ENCODE results near the gene BPIFB2. TPM values are rescaled to one million over a fixed set of nuclear protein-coding genes. Genes with fewer than 3 reads are reported as not detected.

The BPIFB2 gene
- not detected for total RNA-seq (ENCODE audit: unreplicated experiment)
- long read RNA-seq = 0 reads

GRCh38 chr20:33007376-33008335, at the start of gene BPIFB2:
TSS of gene BPIFB2 (plus strand) at chr20:33007704. CDS start at chr20:33008575, 871 bp downstream.
- H3K27ac Mint-ChIP-seq (ENCODE audit: unreplicated experiment) = no peak within 1 kb of the TSS
- no peak for TF ChIP-seq CTCF (IDR thresholded peaks at IDR 0.05; ENCODE audit: unreplicated experiment)
- no peak for DNase-seq (ENCODE audit: low spot score)
- H3K36me3 Mint-ChIP-seq (ENCODE audit: low read depth, unreplicated experiment) = peaks cover 4% of the 10 kb centered on the region
- no peak within 1 kb of the TSS for H3K4me3 Mint-ChIP-seq (ENCODE audit: unreplicated experiment)
- peaks cover 7% of the 10 kb centered on the region for H3K27me3 Mint-ChIP-seq (ENCODE audit: unreplicated experiment)
- H3K4me1 Mint-ChIP-seq (ENCODE audit: unreplicated experiment) = peaks cover 6% of the 10 kb centered on the region
- H3K9me3 Mint-ChIP-seq (ENCODE audit: unreplicated experiment) = no peaks in the 10 kb centered on the region

- Mint-ChIP-seq H3K27me3 (ENCODE audit: unreplicated experiment) (peaks cover 5% of the 10 kb centered on the region), H3K27ac (ENCODE audit: unreplicated experiment) (no peak overlapping the region), H3K4me3 (ENCODE audit: unreplicated experiment) (no peak overlapping the region), H3K4me1 (ENCODE audit: unreplicated experiment) (peaks cover 4% of the 10 kb centered on the region), H3K36me3 (ENCODE audit: low read depth, unreplicated experiment) (peaks cover 9% of the 10 kb centered on the region), H3K9me3 (ENCODE audit: unreplicated experiment) (no peaks in the 10 kb centered on the region)
- no peak for TF ChIP-seq CTCF (IDR thresholded peaks at IDR 0.05; ENCODE audit: unreplicated experiment)
- DNase-seq (ENCODE audit: low spot score) = no peak
These were observed 48.9 kb upstream of the BPIFB2 start for GRCh38 chr20:32958574-32958973.

GRCh38 chr20:32959351-32960221, 47.9 kb upstream of the BPIFB2 start:
- Mint-ChIP-seq H3K4me1 (ENCODE audit: unreplicated experiment) (peaks cover 4% of the 10 kb centered on the region), H3K36me3 (ENCODE audit: low read depth, unreplicated experiment) (peaks cover 9% of the 10 kb centered on the region), H3K9me3 (ENCODE audit: unreplicated experiment) (no peaks in the 10 kb centered on the region), H3K4me3 (ENCODE audit: unreplicated experiment) (peak overlapping the region; percentile 21), H3K27me3 (ENCODE audit: unreplicated experiment) (peaks cover 5% of the 10 kb centered on the region), H3K27ac (ENCODE audit: unreplicated experiment) (no peak overlapping the region)
- no peak for DNase-seq (ENCODE audit: low spot score)
- TF ChIP-seq CTCF (IDR thresholded peaks at IDR 0.05; ENCODE audit: unreplicated experiment) = no peak

- Mint-ChIP-seq H3K9me3 (ENCODE audit: unreplicated experiment) (no peaks in the 10 kb centered on the region), H3K4me1 (ENCODE audit: unreplicated experiment) (peaks cover 4% of the 10 kb centered on the region), H3K4me3 (ENCODE audit: unreplicated experiment) (no peak overlapping the region), H3K36me3 (ENCODE audit: low read depth, unreplicated experiment) (peaks cover 9% of the 10 kb centered on the region), H3K27ac (ENCODE audit: unreplicated experiment) (no peak overlapping the region), H3K27me3 (ENCODE audit: unreplicated experiment) (peaks cover 5% of the 10 kb centered on the region)
- DNase-seq (ENCODE audit: low spot score) = no peak
- TF ChIP-seq CTCF (IDR thresholded peaks at IDR 0.05; ENCODE audit: unreplicated experiment) = no peak
These were observed 47.3 kb upstream of the BPIFB2 start for GRCh38 chr20:32960222-32960518.

Measured in endothelial cell (in vitro differentiated cells).